NCI-H82 treated with DMSO at 0.1 percent for 48 hours (cell line): ENCODE measurements around the gene SEMA6D.

ENCODE experiments used
- DNase-seq: peaks from one replicate; lab custom pipeline; 2025; ENCODE audit not compliant: unreplicated experiment; lab: John Stamatoyannopoulos, UW

The SEMA6D gene, protein sequence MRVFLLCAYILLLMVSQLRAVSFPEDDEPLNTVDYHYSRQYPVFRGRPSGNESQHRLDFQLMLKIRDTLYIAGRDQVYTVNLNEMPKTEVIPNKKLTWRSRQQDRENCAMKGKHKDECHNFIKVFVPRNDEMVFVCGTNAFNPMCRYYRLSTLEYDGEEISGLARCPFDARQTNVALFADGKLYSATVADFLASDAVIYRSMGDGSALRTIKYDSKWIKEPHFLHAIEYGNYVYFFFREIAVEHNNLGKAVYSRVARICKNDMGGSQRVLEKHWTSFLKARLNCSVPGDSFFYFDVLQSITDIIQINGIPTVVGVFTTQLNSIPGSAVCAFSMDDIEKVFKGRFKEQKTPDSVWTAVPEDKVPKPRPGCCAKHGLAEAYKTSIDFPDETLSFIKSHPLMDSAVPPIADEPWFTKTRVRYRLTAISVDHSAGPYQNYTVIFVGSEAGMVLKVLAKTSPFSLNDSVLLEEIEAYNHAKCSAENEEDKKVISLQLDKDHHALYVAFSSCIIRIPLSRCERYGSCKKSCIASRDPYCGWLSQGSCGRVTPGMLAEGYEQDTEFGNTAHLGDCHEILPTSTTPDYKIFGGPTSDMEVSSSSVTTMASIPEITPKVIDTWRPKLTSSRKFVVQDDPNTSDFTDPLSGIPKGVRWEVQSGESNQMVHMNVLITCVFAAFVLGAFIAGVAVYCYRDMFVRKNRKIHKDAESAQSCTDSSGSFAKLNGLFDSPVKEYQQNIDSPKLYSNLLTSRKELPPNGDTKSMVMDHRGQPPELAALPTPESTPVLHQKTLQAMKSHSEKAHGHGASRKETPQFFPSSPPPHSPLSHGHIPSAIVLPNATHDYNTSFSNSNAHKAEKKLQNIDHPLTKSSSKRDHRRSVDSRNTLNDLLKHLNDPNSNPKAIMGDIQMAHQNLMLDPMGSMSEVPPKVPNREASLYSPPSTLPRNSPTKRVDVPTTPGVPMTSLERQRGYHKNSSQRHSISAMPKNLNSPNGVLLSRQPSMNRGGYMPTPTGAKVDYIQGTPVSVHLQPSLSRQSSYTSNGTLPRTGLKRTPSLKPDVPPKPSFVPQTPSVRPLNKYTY

DNA sequence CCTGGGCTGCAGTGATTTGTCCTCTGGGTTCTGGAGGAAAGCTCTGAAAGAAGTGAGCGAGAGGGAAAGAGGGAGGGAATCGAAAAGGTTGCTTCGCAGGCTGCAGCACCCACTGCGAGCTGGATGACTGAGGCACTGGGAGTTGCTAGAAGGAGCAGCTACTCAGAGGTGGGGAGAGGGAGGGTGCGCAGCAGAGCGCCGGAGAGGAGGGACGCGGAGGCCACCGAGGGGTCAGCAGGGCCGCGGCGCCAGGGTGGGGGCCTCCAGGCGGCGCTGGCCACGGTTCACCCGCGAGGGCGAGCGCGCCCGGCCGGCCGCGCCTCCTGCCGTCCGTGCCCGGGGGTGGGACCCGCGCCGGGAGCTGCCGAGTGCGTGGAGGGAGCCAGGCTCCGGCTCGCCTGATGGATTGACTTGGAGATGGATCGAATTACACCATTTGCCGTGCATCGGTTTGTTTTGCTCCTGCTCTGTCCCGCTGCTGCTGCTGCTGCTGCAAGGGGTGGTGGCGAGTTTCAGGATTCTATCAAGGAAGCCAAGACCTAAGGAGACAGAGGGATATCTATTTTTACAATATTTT, at the start of gene SEMA6D:
Gene SEMA6D (plus strand): TSS at position 470 of the 577 bp plus-strand sequence. CDS start 42,294 bp downstream, outside the sequence.
- peak; percentile 80 for DNase-seq

DNA sequence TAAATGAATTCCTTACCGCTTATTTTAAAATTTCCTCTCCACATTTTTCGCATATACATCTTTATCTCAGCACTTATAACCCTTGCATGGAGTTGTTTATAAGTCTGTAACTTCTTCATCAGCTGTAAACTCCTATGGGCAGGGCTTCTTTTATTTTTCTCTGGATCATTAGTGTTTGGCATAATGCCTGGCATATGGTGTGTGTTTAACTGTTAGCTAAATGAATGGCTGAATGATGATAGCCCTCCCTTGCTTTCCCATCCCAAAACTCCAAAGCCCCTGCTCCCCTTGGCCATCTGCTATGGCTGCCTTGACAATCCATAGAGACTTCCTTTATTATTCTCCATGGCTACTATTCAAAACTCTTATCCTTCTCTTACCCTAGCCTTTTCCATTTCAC, 48.1 kb upstream of the SEMA6D start:
- peak; percentile 44 for DNase-seq

DNA sequence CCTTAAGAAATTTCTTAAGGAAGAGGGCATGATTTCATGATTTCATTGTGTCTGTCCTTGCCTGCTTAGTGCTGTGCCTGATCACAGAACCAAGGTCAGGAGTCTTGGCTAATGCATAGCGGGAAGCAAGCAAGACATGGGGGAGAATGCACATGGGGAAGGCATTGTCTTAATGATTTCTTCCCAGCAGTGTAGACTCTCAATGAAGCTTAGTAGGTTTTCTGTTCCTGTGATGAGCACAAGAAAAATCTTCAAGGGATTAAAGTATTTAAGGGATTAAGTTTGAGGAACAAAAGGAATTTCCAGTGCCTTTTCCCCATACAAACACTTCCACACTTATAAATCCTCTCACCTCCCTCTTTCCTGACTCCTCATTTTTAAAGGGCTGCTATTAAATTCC, 46.9 kb upstream of the SEMA6D start:
- peak; percentile 86 for DNase-seq

DNA sequence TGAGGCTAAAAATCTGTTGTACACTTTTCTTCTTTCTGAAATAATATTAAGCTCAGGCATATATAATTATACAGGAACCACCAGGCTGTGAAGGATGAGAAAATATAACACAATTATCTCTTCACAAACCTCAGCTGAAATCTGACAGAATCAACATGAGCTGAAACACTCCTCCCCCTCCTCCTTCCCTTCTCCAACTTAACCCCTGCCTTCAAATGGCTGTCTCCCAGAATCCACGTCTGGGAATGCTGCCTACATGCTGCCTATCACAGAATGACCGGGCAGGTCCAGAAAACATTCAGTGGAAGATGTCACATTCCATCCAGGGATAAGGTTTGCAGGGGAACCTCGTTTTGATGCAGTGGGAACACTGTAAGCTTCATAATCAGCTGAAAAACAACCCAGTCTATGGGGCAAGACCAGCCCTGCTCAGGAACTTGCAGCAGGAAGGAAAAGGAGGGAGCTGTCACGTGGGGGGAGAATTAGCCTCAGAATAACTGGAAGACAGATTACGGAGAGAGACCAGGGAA, 44.0 kb upstream of the SEMA6D start:
- peak; percentile 81 for DNase-seq

DNA sequence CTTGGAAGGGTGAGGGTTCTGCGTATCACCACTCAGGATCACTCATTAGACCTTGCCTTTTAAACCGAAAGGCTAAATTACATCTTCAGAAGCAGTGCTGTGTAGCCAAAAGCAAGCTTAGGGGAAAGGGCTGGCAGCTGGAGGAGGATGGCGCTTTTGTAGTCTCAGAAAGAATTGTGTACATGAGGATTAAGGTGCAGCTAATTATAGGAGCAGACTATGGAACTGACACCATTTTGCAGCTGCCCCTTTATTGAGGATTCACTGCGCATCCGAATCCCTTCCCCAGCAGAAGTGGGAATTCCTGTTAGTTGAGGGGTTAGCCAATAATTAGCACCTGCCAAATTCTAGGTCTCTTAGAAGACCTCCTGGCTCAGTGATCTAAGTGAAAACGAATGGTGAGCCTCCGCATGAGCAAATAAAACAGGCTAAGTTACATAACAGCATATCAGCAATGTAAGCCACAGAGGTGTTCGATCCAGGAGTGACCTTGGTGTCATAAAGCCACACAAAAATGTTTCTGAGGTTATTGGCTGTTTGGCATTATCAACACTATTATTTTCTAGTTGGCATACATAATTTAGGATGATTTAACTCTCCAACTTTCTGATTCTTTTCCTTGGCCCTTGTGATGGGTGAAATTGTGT, 42.6 kb upstream of the SEMA6D start:
- DNase-seq: peak; percentile 93

DNA sequence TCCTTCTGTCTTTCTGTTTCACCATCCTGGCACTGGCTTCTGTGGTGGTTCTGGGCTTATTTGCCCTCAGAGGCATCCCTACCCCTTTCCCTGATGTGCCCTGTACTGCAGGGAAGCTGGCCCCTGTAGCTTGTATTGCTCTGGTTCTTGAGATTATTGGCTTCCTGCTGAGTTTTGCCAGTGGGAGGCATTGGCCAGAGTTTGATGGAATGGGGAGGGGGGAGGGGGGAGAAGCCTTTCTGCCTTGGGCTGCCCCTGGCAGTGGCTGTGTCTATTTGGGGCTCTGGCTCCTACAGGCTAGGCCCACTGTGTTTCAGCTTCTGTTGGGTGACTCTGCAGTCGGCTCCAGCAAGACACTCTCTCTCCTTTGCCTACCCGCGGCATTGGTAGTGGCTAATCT, 41.6 kb upstream of the SEMA6D start:
- no peak for DNase-seq

DNA sequence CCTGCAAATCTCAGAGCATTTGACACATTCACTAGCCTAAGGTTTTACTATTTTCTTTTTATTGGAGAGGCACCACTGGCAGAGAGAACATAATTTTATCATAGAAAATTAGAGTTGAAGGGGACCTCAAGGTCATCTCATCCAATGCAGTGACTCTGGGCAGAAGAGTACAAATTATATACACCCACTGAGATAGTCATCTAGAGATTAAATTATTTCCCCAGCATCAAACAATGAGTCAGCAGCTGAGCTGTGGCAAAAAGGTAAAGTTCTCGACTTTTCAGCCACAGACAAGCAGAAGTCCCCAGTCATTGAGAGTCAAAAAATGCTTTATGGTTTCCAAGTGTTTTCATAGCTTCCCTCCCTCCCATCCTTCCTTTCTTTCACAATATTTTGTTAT, 39.3 kb upstream of the SEMA6D start:
- no peak for DNase-seq

DNA sequence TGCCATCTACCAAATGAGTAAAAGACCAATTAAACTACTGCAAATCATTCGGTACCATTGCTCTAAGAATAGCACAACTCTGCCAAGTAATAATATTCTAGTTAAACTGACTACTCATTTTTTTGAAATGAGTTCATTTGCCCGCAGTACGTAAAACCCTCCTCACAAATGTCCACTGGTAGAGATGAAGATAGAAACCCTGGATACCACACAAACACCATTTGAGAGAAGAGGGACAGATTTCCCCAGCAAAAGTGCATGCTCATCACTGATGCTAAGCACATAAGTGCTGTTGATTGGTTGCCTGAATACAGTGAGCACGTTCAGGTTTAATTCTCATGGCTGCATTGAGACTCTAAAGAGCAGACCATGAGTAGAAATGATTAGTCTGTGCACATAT, 34.6 kb upstream of the SEMA6D start:
- DNase-seq: no peak

DNA sequence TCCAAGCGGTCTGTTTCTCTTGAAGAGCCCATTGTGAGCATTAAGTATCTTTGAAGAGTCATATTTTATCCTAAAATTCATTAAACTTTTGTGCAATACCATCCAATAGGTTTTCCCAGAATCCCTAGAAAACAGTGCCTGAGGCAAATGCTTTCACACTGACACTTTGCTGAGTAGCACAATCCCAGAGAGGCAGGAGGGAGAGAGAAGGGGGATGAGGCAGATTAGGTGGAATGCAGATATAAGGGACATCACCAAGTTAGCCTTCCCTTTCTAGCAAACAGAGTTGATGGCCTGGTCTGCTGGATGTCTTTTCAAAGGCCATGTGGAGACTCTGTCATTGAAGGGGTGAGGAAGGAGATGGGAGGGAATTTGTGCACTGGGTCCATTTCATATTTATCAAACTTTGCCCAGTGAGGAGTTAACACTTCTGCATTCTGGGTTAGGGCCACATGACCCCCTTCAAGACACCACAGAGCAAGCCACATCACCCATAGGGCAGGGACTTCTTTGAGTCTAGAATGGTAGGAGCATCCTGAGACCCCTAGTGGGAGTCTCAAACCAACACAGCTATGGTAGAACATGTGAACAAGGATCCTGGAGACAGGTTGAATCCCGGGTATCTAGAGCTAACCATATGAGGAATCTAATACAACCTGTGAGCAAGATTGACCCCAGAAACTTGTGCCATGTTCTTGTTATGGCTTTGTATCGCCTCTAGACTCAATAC, 32.0 kb upstream of the SEMA6D start:
- no peak for DNase-seq

DNA sequence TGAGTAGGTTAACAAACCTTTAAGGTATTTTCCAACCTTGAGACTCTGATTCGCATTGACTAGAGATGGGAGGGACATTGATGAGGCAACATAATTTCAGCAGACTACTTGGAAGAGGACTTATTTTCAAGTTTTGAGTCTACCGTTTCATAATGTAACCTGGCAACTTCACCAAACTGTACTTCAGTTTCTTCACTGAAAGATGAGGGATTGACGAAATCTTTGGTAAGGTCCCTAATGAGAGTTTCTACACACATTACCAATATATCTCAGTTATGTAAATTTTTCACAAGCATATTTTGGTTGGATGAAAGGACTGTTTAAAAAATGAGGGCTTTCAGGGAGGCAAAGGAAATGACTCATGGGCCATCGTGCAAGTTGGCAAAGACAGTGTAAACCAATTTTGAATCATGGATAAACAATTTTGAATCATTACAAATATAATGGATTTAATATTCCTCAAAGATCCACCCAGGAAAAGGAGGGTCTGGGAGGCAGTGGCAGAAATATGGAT, 28.7 kb upstream of the SEMA6D start:
- DNase-seq: no peak

DNA sequence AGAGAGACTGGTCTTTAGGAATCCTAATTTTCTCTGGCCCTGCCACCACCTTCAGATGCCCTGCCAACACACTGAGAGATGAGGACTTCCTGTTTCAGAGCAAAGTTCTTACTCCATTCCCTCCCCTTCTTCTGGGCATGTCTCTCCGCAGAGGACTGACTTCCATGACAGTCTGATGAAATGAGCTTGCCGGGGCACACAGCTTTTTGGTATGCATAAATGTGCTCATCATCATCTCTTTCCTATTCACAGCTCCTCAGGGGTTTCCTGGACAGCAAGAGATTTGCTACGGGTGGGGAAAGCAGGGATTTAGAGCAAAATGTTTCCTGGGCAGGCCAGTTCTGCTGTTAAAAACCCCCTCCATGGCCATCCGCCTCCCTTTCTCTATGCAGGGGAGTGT, 27.6 kb upstream of the SEMA6D start:
- DNase-seq: no peak

DNA sequence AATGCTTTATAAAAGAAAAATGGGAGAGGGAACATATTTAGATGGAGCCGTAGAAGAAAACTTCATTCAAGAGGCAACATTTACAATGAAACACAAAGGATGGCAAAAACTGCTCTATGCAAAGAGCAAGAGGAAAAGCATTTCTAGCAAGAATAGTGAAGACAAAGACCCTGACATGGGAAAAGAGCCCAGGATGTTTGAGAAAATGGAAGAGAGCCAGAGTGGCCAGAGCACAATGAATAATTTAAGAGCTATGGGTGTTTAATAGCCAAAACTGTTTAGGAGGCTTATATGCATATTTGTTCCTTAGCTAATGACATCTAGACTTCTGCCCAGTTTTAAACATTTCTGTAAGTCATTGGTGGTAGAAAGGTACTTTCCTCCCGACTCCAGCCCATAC, 25.4 kb upstream of the SEMA6D start:
- no peak for DNase-seq

DNA sequence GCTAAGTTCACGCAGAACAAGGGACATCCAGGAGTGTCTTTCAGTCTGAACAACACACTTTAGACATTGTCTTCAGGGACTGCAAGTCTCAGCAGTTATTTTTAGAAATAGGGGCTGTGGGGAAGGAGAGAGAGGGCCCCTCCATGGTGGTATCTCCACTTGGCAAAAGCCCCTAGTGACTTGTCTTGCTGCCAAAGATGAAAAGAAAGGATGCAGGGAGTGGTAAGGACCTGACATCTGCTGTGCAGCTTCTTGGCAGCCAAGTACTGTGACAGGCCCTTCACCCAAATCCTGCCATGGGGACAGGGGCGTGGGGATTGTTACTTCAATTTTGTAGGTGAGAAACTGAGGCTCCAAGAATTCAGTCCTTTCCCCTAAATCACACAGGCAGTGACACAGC, 21.0 kb upstream of the SEMA6D start:
- no peak for DNase-seq

DNA sequence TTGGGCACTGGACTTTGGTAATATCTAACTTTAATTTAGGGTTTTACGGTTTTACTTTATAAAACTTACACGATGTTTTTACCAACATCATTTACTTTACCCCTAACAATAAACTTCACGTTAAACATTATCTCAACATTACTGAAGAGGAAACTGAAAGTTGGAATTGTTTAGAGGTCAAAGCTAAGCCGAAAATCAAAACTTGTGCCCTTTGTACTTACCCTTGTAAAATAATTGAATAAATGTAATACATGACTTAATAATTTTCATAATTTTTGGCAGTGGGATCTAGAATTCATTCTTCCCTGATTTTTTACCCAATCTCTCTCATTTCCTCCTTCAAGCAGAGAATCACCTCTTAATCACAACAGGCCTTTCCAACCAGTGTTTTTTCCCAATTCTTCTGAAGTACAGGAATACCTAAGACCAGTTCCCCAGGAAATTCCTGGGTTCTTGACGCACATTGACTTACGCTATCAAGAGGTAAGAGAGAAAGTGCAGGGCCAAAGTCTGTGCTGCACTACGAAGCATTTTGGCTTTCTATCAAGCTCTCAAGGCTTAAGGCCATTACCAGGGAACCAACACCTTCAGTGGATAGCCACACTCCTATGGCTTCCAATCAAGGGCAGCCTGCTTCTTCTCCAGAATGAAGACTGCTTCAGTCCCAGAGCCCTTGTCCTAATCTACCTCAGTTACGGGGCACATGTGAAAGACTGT, 11.9 kb upstream of the SEMA6D start:
- DNase-seq: no peak

DNA sequence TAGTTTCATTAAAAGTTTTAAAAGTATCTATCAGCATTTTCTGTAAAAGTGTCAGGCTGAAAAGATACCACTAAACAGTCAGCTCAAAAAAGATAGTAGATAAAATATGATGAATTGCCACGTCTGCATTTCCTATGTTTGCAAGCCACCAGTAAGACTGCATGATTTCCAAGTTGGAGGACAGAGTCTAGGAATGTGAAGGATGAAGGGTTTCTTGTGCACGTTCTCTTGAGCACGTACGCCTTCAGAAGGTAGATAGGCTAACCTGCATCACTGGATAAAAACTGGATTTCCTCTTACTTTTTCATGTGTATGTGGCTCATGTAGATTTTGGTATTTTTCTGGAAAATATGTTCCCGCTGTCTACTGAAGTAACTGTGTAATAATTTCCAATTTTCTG, 9.9 kb upstream of the SEMA6D start:
- no peak for DNase-seq

DNA sequence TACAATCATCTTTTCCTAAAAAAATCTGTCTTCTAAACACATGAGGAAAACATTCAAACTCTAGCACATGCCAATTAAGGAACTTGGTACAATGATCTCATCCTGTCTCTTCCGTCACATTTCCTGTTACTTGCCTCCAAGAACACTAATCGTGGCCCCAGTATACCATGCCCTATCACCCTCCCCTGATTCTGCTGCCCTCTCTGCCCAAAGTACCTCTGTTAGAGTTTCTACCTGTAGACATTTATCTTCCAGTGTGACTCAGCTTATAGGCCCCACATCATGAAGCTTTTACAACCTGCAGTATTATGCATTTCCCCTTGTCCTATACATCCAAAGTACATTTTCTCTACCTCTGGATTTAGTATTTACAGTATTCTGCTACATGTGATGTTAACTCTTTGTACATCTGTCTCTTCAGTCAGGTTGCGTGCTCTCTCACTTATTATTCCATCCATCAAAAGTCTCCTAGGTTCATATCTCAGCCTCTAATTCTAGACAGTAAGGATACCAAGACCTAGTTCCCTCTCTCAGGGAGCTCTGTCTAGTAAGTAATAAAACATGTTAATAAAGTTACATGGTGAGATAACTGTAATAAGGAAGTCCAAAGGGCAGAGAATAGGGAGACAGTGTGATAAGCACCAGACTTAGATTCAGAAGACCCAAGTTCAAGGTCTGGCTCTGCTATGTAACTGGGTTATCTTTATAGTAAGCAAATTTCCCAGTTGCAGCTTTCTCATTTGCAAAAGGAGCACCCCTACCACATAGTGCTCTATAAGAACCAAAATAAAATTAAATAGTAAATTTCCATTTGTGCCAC, 8.9 kb upstream of the SEMA6D start:
- DNase-seq: no peak

DNA sequence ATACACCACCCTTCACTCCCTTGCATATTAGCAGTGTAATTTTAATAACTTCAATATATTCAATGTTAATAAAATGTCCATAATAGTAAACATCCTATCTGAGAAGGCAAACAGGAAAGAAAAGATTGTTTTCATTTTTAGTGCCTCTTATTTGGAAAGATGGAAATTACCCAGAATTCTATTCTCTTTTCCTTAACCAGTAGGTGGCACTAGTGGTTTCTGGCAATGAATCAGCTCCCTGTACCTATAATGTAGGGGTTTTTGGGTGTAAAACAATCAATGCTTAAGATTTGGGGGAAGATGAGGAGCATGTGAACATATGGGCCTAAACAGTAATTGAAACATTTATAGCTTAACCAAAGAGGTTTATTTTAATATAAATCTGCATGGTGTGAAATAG, 5.7 kb upstream of the SEMA6D start:
- no peak for DNase-seq

DNA sequence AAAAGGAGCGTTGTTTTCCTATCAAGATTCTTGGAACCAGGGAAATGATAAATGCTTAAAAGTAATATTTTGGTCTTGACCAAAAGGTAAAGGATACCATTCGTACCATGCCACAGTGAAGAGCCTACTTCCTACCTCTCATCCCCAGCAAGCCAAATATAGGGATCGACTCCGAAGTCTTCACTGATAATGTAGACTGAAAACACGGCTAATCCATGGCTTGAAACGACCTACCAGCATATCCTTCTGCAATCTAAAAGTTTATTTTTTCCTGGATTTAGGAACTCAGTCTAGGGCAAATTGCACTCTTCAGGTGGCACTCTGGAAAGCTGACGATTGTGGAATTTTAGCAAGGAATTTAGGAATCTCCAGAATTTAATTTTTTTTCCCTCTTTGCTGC, 1.9 kb upstream of the SEMA6D start:
- DNase-seq: no peak
